Stimulated activated CD8-positive, alpha-beta memory T cell treated with anti-CD3 and anti-CD28 coated beads, Interleukin-4, amount 100 ng/mL, for 1 hour (primary cell): ENCODE data around the gene AP5M1.
A peak's percentile ranks its signal among the peaks of the same experiment; 100 is the strongest.
"Not testable (repeated sequence)": the region's sequence is repeated elsewhere in the genome, so short reads cannot be mapped to it uniquely, and the experiment has no call there.

Experiments
- DNase-seq, 2 donors: peaks; one replicate each; pipeline ENCODE4 v3.0.0-alpha.2; 2020; ENCODE audit warnings: low read depth in 2 of 2, low spot score in 1 of 2

The AP5M1 gene

DNA sequence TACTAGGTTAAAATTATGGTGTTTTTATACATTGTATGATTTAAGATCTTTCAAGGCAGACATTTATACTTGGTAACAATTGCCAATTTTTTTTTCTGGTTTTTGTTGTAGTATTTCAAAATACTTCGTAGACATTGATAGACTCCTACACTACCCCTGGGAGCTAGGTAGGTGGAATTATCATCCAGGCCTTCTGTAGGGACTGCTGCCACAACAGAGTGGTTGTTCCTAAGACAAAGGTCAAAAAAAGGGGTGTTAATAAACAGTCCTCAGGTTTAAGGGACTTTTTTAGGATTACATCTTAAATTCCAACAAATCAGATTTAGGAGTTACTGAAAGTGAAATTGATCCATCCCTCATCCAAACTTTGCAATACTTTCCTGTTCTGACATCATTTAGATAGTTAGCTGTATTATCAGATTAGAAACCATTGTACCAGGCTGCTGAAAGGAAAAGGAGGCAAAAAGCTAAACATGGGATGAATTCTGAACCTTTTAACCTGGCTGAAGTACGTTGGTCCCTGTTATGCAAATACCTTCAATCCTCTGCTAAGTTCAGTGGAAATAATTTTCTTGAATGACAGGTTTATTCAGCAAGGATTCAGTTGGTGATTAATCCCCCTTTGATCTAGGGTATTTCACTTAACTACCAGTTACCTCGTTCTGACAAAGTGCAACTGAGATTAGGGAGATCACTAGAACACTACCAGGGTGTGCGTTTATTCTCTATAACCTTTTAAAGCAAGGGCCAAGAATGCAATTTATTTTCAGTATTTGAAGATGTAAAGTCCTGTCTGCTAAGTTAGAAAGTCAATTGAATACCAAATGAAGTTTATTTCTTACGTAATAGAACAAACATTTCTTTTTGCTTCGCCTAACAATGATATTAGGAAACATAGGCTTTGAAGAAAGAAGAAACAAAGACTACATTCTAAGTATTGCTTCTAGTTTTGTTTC lies 23.2 kb downstream of the AP5M1 start:
- no peak for DNase-seq

DNA sequence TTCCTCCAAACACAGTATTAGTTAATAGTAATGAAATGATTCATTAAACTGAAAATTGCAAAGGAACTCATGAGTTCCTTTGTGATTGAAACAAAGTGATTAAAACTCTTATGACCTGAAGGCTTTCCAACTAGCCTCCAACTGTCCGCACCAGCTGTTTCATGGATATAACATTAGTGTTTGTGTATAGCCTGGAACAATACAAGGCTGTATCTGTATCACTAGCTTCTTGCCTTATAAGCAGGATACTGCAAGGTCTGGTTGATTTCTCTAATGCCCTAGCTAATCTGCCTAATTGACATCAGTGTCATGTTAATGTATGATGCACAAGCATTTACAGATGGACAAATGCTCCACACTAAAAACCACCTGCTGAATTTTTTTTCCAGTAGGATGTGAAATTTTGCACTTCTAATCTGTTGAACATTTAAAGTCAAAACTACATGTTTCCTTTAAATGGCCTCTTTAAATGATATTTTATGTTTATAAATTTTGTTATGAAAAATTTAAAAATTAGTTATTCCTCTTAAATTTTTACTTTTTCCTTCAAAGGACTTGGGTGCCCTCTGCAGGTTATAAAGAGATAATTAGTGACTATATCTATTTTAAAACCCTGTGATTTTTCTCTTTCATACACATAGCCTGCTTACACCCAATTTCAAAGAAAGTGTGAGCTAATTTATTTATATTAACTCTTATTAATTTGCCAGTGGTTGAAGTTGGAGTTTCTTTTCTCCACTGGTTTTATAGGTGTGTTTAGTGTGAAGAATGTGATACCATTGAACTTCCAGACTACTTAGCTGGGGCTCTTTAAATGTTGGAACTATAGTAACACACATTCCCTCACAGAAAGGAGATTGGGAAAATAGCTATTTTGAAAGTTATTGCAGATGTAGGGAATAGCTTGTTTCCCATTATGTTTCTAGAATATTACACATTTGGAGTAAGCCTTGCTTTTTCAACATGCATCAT lies 25.4 kb downstream of the AP5M1 start:
- no peak for DNase-seq

DNA sequence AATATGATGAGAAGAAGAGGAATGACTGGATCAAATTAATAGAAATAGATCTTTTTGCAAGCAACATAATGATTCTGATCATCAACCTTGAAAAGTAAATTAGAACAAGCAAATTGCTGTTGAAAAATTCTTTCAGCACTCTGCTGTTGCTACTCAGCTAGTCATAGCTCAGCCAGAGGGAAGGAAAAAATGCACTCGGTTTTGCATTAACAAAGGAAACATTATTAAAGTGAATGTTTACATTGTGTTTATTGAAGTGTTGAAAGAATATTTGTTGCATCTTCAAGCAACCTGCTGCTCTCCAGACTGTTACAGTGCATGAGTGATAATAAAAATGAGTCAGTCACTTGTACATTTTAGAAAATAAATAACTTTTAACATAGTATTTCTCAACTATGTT lies 26.5 kb downstream of the AP5M1 start:
- no peak for DNase-seq

DNA sequence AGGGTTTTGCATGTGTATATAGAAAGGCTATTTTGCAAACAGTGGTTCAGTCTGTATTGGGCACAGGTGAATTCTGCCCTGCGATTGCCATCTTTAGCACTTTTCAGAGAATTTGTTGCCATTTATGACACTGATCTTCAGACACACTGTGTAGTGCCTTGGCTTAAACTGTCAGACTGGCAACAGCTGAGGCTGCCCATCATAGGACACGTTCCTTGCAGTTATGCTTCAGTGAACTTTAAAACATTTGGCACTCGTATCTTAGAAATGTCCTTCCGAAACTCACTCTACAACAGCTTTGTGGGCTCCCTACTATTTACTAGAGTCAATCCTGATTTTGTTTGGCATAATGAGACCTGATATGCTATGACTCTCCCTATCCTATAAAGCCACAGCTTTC lies 29.1 kb downstream of the AP5M1 start:
- DNase-seq, result no peak

DNA sequence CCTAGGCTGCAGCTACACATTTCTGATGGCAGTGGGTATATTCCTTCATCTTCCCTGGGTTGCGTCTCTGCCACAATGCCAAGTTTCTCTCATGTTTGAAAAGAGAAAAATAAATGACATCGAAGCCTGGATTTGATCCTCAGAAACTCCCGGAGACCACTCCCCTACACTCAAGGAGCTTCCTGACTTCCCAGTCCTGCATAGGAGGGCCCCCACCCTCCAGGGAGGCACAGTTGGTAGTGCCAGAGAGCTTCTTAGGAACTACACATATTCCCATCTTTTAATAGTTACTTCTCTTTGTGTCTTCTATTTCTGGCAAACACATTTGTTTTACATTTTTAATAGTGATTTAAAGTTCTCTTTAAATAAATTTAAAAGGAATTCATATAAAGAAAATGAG lies 30.7 kb downstream of the AP5M1 start:
- DNase-seq, result no peak

DNA sequence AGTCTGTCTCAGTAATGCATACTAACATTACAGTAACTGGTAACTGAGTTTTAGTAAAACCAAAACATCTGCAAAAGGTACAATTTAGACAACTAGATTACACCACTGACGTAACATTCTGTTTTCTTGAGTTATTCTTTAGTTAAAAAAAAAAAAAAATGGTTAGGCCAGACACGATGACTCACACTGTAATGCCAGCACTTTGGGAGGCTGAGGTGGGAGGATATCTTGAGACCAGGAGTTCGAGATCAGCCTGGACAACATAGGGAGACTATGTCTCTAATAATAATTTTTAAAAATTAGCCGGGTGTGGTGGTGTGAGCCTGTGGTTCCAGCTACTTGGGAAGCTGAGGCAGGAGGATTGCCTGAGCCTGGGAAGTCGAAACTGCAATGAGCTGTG lies 34.1 kb downstream of the AP5M1 start:
- no peak for DNase-seq

DNA sequence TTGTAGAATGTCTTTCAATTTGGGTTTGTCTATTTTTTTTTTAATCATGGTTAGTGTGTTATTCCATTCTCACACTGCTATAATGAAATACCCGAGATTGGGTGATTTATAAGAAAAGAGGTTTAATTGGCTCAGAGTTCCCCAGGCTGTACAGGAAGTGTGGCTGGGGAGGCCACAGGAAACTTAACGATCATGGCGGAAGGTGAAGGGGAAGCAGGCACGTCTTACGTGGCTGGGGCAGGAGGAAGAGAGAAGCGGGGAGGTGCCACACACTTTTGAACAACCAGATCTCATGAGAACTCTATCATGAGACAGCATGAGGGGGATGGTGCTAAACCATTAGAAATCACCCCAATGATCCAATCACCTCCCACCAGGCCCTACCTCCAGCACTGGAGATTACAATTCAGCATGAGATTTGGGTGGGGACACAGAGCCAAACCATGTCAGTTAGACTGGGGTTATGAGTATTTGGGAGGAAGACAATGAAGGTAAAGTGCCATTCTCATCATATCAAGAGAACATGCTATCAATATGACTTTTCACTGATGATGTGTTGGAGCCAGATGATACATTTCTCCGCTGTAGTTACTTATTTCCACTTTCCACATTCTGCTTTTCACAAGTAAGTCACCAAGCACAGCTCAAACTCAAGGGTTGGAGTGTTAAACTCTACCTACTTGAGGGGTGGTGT lies 45.8 kb downstream of the AP5M1 start:
- DNase-seq, result no peak

DNA sequence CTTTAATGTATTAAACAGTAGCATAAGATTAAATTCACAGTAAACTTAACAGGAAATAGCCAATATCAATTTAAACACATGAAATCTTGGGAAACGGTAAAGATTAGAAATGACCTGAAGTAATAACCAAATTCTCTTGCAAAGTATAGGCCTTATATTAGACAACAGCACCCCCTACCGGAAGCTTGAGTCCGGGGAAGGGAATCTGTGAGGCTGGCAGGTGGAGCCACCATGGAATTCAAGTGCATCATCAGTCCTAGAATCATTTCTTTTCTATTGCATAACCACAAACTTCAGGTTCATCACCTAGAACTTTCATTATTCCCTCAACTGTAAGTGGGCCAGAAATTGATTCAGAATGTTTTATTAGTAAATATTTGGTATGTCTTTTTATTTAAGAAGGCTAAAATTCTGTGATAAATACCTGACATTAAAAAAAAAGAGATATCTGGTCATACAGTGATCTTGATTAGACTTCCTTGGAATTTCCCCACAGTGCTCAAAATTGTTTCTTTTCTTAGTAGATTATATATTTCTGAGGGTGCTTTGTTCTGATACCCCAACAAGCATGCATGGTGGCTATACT lies 48.6 kb downstream of the AP5M1 start:
- peak; percentile 43 to 45 for DNase-seq

DNA sequence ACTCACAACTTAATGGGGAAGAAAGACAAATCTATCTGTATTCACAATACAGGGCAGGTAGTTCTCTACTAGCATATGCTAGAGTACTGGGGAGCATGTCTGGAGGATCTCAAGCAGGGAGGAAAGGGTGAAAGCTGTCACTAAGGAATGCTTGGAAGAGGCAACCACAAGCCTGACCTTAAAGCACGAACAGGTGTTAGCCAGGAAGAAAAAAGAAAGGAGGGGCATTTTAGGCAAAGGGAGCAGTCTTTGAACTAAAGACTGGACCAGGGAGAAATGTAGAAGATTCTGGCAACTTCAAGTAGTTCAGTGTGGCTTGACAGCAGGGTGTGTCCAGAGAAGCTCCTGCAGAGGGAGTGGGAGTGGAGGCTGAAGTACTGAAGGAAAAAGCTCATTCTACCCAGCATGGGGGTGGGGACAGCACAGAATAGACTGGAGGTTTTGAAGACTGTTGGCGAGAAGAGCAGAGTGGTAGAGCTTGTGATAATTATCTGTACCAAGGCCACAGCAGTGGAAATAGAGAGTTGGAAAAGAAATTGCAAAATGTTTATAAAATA lies 50.9 kb downstream of the AP5M1 start:
- DNase-seq, result no peak

DNA sequence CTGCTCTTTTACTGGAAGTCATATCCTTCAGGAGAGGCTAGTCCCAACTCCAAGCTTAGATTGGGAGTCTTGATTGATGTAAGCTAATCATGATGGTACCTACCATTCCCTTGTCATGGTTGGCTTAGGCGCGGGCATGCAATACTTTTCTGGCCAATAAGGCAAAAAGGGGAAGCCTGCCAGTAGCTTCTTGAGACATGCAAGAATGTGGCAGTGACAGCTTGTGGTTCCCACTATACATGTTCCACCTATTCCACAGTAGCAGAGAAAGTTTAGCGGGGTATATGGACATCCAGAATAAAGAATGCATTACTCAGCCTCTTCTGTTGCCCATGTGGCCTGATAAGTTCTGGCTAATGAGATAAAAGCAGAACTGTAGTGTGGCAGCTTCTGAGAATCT lies 55.0 kb downstream of the AP5M1 start:
- no peak for DNase-seq

DNA sequence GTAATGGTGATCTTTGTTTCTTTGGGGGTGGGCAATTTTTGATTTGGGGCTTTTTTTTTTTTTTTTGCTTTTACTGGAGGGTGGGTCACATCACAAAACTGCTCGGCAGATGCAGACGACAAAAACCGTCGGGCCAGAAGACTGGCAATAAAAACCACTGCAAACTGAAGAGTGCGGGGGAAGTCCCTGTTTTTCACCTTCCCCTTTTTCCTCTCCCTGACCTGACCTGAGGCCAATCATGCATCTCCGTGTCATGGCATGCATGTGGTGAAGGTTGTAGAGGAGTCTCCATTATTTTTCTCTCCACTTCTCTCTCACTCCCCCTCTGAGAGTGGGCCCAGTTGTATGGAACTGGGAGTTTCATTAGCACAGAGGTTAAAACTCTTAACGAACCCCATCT lies 57.5 kb downstream of the AP5M1 start:
- no peak for DNase-seq

DNA sequence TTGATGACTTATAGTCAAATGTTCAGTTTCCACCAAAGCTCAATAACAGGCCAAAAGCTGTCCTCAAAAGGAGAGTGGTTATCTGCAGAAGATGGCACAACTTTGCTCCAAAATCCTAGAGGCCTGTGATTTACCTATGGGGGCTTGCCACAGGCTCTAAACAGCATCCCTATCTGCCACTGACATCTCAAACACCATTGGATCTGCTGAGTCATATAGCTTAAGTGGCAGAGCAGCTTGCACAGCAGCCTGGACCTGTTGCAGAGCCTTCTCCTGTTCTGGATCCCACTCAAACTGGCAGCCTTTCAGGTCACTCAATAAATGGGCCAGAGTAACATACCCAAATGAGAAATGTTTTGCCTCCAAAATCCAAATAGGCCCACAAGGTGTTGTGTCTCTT lies 61.1 kb downstream of the AP5M1 start:
- no peak for DNase-seq

DNA sequence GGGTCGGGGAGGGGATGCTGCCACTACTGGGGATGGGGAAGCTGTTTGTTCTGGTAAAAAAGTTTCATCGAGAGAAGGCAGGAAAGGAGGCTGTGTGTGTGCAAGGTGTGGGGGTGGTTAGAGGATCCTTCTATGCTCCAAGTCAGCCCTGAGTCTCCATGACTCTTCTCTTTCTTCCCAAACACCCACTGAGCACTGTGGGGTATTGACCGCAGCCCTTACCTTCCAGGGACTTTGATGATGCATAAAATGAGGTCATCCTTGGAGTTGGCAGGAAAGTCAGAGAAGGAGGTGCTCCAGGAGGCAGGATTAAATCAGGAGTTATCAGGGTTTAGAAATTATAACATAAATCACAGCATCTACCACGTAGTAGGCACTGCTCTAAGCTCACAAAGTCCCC lies 63.7 kb downstream of the AP5M1 start:
- DNase-seq, result not testable (repeated sequence)

DNA sequence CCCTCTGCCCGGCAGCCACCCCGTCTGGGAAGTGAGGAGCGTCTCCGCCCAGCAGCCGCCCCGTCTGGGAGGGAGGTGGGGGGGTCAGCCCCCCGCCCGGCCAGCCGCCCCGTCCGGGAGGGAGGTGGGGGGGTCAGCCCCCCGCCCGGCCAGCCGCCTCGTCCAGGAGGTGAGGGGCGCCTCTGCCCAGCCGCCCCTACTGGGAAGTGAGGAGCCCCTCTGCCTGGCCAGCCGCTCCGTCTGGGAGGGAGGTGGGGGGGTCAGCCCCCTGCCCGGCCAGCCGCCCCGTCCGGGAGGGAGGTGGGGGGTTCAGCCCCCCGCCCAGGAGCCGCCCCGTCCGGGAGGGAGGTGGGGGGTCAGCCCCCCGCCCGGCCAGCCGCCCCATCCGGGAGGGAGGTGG lies 65.0 kb downstream of the AP5M1 start:
- not testable (repeated sequence) for DNase-seq

DNA sequence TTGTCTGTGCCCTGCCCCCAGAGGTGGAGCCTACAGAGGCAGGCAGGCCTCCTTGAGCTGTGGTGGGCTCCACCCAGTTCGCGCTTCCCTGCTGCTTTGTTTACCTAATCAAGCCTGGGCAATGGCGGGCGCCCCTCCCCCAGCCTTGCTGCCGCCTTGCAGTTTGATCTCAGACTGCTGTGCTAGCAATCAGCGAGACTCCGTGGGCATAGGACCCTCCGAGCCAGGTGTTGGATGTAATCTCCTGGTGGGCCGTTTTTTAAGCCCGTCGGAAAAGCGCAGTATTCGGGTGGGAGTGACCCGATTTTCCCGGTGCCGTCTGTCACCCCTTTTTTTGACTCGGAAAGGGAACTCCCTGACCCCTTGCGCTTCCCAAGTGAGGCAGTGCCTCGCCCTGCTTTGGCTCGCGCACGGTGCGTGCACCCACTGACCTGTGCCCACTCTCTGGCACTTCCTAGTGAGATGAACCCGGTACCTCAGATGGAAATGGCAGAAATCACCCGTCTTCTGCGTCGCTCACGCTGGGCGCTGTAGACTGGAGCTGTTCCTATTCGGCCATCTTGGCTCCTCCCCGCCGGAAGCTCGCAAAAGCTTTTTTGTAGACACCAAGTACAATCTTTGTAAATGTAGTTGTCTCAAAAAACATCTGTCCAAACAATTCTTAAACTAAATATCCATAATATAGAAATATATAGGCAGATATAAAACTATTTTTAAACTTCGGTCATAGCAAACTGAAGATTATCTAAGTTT lies 75.0 kb downstream of the AP5M1 start:
- not testable (repeated sequence) for DNase-seq

DNA sequence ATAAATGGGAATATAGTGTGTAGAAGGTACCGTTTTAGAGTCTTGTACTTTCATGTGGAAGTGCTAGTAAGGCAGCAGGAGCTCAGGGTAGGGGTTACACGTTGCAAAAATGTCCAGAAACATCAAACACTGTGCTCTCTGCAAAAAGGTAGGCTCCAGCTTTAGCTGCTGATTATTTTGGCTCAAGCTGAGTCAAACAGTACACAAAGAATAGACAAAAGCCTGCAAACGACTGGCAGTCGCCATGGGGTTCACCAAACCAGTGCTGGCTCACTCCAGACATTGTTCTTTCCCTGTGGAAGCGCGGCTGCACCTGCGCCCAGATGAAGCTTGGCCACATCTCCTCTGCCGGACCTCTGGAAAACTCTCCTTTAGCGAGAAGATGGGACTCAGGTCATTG lies 76.3 kb downstream of the AP5M1 start:
- DNase-seq, result no peak

DNA sequence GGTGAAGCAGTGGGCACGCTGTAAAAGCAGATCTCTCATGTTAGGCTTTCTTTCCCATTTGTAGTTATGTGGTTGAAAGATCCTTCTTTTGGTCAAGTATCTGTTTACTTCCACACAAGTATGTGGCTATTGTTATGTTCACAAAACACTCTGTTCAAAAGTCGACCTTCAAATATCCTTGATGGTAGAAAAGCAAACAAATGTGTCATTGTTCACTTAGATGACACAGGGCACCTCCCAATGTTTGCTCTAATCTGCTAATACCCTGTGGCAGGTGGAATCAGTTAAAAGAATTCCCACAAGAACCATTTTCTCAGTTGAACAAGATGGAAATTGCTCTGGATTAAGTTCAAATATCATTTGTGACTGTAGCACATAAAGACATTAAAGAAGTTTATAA lies 78.0 kb downstream of the AP5M1 start:
- no peak for DNase-seq
